Stimulated activated CD8-positive, alpha-beta memory T cell treated with anti-CD3 and anti-CD28 coated beads, Interleukin-4, amount 100 ng/mL, for 48 hours (primary cell): ENCODE data around the gene ADGRG2.

ENCODE experiments used
- DNase-seq: peaks from one replicate; pipeline ENCODE4 v3.0.0-alpha.2; 2020

Gene ADGRG2

GRCh38 chrX:19121898-19122640 is at the start of gene ADGRG2:
Gene ADGRG2, minus strand, starts transcription at chrX:19122468. Its CDS starts 53,634 bp downstream, at chrX:19068834.
- DNase-seq, result no peak

- DNase-seq, result no peak
Measured at GRCh38 chrX:19168609-19169008, 46.3 kb upstream of the ADGRG2 start.

- no peak for DNase-seq
Measured at GRCh38 chrX:19162851-19163250, 40.6 kb upstream of the ADGRG2 start.

GRCh38 chrX:19156186-19156585 is 33.9 kb upstream of the ADGRG2 start:
- no peak for DNase-seq

GRCh38 chrX:19152762-19153161 is 30.5 kb upstream of the ADGRG2 start:
- no peak for DNase-seq

- no peak for DNase-seq
Measured at GRCh38 chrX:19137067-19137466, 14.8 kb upstream of the ADGRG2 start.

GRCh38 chrX:19133784-19134183 is 11.5 kb upstream of the ADGRG2 start:
- DNase-seq, result no peak

GRCh38 chrX:19133231-19133630 is 11.0 kb upstream of the ADGRG2 start:
- no peak for DNase-seq

GRCh38 chrX:19130628-19131027 is 8.4 kb upstream of the ADGRG2 start:
- DNase-seq, result no peak

GRCh38 chrX:19129694-19130093 is 7.4 kb upstream of the ADGRG2 start:
- DNase-seq, result no peak

GRCh38 chrX:19127649-19128168 is 5.4 kb upstream of the ADGRG2 start:
- no peak for DNase-seq

- no peak for DNase-seq
Measured at GRCh38 chrX:19122641-19123009, 357 bp upstream of the ADGRG2 start.

- no peak for DNase-seq
Measured at GRCh38 chrX:19121466-19121865, 802 bp downstream of the ADGRG2 start.

GRCh38 chrX:19110642-19111041 is 11.6 kb downstream of the ADGRG2 start:
- no peak for DNase-seq

- no peak for DNase-seq
Measured at GRCh38 chrX:19107035-19107434, 15.2 kb downstream of the ADGRG2 start.

GRCh38 chrX:19100586-19100985 is 21.7 kb downstream of the ADGRG2 start:
- no peak for DNase-seq

GRCh38 chrX:19097553-19098283 is 24.6 kb downstream of the ADGRG2 start:
- DNase-seq, result no peak

GRCh38 chrX:19096586-19096985 is 25.7 kb downstream of the ADGRG2 start:
- no peak for DNase-seq

GRCh38 chrX:19094654-19095053 is 27.6 kb downstream of the ADGRG2 start:
- no peak for DNase-seq

- no peak for DNase-seq
Measured at GRCh38 chrX:19091596-19091995, 30.7 kb downstream of the ADGRG2 start.

GRCh38 chrX:19089555-19090040 is 32.7 kb downstream of the ADGRG2 start:
- no peak for DNase-seq

GRCh38 chrX:19086102-19086772 is 36.0 kb downstream of the ADGRG2 start:
- no peak for DNase-seq

GRCh38 chrX:19085666-19086065 is 36.6 kb downstream of the ADGRG2 start:
- DNase-seq, result no peak

- no peak for DNase-seq
Measured at GRCh38 chrX:19075754-19076153, 46.5 kb downstream of the ADGRG2 start.
